ENCODE data around the gene GAB4.
"Not testable (repeated sequence)": the region's sequence is repeated elsewhere in the genome, so short reads cannot be mapped to it uniquely, and the experiment has no call there.

The GAB4 gene

DNA sequence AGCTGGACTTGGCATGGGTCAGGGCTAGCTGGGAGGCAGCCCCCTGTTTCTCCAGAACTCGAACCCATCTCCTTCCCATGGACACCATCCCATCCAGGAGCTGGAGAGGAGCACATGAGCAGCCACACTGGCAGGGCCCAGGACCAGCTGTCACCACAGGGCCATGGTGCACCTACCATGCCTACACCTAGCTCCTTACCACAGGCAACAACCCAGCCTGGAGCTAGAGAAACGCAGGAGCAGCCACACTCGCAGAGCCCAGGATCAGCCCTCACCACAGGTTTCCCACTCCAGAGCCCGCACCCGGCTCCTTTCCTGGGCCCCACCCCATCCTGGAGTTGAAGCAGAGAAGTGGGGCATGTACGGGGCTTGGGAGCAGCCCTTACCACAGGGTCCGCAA is 50.2 kb downstream of the GAB4 start:
- no peak for DNase-seq

- no peak for DNase-seq
Measured at GRCh38 chr22:16956290-16956689, 51.7 kb downstream of the GAB4 start.

GRCh38 chr22:16955678-16956210 is 52.3 kb downstream of the GAB4 start:
- no peak for DNase-seq

GRCh38 chr22:16955081-16955480 is 52.9 kb downstream of the GAB4 start:
- no peak for DNase-seq

DNA sequence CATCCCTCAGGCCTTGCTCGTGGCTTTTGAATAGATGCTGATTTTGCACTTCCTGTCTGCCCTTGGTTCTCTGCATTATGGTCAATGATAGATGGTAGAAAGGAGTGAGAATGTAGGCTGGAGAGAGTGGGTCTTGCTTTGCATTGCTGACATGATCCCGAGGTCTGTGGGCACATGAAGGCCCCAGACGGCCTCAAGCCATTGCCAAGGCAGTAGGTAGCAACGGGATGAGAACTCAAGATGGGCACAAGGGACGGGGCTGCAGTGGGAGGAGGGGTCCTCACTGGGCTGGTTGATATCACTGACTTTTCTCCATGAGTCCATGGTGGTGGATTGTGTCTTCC is 54.0 kb downstream of the GAB4 start:
- DNase-seq, result no peak

GRCh38 chr22:16953206-16954059 is 54.6 kb downstream of the GAB4 start:
- no peak for DNase-seq

DNA sequence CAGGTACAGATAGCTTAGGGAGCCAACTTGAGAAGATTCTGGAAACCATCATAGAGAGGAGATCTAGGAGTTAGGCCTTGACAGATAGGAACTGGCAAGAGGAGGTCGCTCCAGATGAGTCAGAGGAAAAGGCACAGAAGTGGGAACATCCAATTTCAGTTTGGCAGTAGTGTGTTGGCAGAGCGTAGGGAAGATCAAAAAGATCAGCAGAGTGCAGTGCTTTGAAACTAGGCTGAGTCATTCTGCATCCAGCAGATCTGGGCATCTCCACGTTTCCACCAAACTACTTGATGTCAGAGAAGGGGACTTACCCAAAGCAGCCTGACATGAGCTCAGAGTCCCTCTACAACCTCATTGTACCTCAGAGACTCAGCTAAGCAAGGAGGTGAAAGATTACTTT is 58.5 kb downstream of the GAB4 start:
- DNase-seq, result no peak

DNA sequence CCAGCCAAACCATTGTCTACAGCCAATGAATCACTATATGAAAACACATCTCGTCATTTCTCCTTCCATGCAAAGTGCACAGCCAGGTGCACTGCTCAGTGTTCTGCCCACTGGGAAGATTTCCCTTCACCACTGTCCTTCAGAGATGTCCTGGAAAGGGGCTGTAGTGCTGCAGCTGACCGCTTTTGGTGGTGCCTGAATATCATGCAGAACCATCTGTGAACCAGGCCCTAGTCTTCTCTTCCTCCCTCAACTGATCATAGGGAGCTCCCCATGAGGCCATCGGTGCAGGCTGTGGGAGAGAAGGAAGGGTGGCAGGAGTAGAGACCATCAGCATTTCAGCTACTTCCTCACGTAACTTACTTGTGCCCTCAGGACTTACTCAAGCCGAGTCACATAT is 70.2 kb downstream of the GAB4 start:
- DNase-seq, result no peak

GRCh38 chr22:16937209-16937608 is 70.8 kb downstream of the GAB4 start:
- not testable (repeated sequence) for DNase-seq

DNA sequence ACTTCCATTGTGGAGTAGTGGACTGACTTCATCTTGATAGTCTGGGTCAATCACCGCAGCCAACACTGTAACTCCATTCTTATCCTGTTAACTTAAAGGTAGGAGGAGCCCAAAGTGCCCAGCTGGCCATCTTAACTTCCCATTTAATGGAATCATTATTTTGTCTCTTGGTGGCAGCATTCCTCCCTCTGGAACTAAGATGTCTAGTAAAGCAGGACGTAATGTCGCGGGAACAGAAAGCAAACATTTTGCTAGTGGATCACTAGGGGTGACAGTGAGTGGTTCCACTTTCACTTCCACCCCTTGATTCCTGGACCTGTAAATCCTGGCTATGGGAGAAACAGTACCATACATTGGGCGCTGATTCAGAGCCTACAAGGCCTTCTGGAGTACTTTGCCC is 71.4 kb downstream of the GAB4 start:
- no peak for DNase-seq

- no peak for DNase-seq
Measured at GRCh38 chr22:16935209-16935608, 72.8 kb downstream of the GAB4 start.

- no peak for DNase-seq
Measured at GRCh38 chr22:16933291-16934282, 74.4 kb downstream of the GAB4 start.

DNA sequence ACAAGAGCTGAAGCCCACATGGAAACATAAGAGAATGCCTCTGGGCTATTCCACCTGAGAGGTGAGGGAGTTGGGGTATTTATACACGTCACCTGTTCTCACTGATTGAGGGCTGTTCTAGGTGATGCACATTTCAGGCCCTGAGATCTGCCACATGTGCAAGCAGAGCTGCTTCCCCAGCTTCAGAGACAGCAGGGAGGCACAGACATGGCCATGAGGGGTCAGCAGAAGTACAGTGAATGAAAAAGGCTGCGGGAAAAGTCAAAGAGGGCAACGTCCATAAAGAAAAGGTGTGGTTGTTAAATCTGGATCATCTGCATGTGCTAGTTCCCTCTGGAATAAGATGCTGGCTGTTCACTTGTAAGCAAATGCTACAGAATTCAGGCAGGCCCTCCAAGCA is 75.4 kb downstream of the GAB4 start:
- no peak for DNase-seq

GRCh38 chr22:16925407-16925966 is 82.5 kb downstream of the GAB4 start:
- no peak for DNase-seq

DNA sequence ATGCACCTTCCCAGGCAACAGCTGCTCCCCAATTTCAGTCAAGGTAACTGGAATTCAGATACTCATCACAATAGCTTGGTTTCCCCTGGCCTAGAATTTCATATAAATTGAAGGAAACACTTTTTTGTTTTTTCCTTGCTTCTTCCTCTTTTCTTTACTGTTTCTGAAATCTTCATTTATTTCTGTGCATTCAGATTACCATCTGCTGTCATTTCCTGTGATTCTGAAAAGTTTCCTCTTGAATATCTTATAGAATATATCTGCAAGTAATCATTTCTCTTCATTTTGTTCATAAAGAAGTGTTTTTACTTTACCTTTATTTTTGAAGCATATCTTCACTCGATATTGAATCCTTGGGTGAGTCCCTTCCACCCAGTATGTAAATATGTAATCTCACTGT is 85.3 kb downstream of the GAB4 start:
- DNase-seq, result no peak

GRCh38 chr22:16922076-16922475 is 85.9 kb downstream of the GAB4 start:
- no peak for DNase-seq

DNA sequence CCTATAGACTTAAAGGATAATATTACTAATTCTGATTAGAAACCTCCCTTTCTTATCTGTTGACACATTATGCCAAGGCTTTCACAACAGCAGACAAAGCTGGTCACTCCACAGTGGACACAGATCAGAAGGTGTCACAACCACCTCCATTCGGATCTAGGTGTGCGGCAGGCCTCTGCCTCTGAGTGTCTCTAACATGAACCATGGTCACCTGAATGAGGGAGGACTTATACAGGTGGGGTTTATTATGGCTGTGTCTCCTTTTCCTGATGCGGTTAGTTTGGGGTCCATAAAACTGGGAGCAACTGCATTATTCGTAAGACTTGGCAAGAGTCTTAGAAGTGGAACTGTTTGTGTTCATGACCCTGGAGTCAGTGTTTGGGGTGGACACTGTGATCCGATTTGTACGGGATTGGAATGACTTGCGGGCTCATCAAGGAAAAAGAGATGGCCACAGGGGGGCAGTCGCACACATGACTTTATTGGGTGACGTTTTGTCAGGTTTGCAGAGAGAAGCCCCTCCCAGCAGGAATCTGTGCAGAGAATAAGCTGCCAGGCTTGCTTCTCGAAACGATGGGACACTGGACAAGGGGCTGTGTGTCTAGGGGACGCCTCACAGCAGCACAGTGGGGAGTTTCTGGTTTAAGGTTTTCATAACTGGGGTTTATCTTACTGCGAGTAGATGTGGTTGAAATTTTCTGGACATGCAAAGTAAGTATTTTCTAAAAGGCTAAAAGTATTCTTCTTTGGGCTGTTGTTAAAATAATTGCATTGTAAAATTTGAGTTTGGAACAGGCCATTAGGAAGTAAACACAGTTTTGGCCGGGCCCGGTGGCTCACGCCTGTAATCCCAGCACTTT is 90.6 kb downstream of the GAB4 start:
- peak; percentile 27 for DNase-seq

DNA sequence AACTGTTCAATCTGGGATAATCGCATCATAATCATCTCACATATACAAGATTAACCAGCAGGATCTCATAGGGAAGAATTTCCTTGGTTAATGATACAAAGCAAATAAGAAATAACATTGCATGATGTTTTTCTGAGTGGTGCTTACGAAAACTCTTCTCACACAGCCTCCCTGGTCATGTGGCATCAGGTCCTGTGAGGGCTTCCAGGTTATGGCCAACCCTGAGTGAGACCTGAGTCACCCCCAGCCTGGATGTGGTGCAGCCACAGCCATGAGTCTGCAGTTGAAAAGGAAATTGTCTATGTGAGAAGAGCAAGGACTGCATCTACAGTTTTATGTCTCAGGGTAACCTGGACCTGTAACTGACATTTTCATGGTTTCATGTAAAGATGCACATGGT is 92.3 kb downstream of the GAB4 start:
- DNase-seq, result no peak

- not testable (repeated sequence) for DNase-seq
Measured at GRCh38 chr22:16914911-16915310, 93.1 kb downstream of the GAB4 start.

- DNase-seq, result no peak
Measured at GRCh38 chr22:16914006-16914405, 94.0 kb downstream of the GAB4 start.

DNA sequence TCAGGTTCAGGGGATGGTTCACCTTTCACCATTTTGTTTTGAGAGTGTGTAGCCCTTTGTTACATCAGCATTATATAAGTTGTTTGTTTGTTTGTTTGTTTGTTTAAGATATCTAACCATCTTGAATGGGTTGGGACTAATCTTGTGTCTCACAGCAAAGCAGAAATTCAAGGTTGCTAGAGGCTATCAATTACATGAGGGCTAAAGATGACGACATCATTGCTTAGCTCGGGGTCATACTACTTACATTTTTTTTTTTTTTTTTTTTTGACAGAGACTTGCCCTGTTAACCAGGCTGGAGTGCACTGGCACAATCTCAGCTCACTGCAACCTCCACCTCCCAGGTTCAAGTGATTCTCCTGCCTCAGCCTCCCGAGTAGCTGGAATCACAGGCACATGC is 95.7 kb downstream of the GAB4 start:
- no peak for DNase-seq

Data from activated gamma-delta T cell treated with Interleukin-2 at 50 U/mL for 16 hours (primary cell).